Activated T-helper 2 cell treated with anti-CD3 and anti-CD28 coated beads, Interferon-gamma antibody, Interleukin-2, Interleukin-4, amounts not matched to agents 10 μg/mL and 5 μg/mL and 100 μg/mL, durations not matched to agents 14 hours and 24 hours and 36 hours (primary cell): Measurements from ENCODE around the gene COPS6. TPM values are rescaled to one million over a fixed set of nuclear protein-coding genes. Genes with fewer than 3 reads are reported as not detected.
A peak's percentile ranks its signal among the peaks of the same experiment; 100 is the strongest.

Experiments
- DNase-seq: peaks from one replicate; pipeline ENCODE4 v3.0.0; 2021; ENCODE audit warnings: low spot score
- H3K27ac Mint-ChIP-seq: one replicate; pipeline ENCODE4 v1.8.0; 2021; ENCODE audit warnings: mixed read lengths
- H3K27me3 Mint-ChIP-seq: one replicate; pipeline ENCODE4 v1.8.0; 2021; ENCODE audit warnings: low read depth, mixed read lengths
- H3K36me3 Mint-ChIP-seq: one replicate; pipeline ENCODE4 v1.8.0; 2021; ENCODE audit warnings: low read depth, mixed read lengths
- H3K4me1 Mint-ChIP-seq: one replicate; pipeline ENCODE4 v1.8.0; 2021; ENCODE audit warnings: low read depth, mixed read lengths
- H3K4me3 Mint-ChIP-seq: one replicate; pipeline ENCODE4 v1.8.0; 2021; ENCODE audit warnings: low read depth, mild to moderate bottlenecking, moderate library complexity, mixed read lengths
- H3K9me3 Mint-ChIP-seq: one replicate; pipeline ENCODE4 v1.8.0; 2021; ENCODE audit warnings: mixed read lengths
- intact Hi-C: fragments of 100-400 bp; cut with micrococcal nuclease; formaldehyde crosslinking; loops from one replicate; pipeline ENCODE4 v1.15.1; 2023
- total RNA-seq: library from RNA; stranded (reverse); gene quantifications from 2 replicates; pipeline ENCODE4 v1.2.3, GENCODE V29; 2022

COPS6 gene
- total RNA-seq, 1 donor from 2014 or later: 116 TPM

DNA sequence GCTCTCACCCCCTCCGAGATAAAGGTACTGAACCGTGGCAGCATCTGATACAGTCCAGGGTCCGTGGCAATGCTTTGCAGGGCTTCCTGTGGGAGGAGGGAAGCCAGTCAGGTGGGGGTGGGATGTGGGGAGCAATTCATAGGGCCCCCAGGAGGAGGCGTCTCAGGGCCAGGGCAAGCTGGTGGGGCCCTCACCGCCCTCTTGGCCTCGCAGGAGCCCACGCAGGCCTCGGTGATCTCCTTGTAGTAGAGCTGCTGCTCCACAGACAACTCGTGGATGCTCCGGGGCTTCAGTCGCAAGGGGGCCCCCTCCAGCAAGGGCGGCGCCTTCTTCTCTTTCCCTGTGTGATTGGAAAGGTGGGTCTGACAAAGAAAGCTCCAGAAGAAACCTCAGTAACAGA is 23.1 kb downstream of the COPS6 start:
- H3K27ac Mint-ChIP-seq: no peak overlapping the region
- no peak overlapping the region for H3K4me3 Mint-ChIP-seq
- H3K9me3 Mint-ChIP-seq: no peaks in the 10 kb centered on the region
- DNase-seq: no peak
- H3K27me3 Mint-ChIP-seq: no peaks in the 10 kb centered on the region
- peaks cover 57% of the 10 kb centered on the region for H3K36me3 Mint-ChIP-seq
- intact Hi-C loops: no loop called here
- no peaks in the 10 kb centered on the region for H3K4me1 Mint-ChIP-seq

GRCh38 chr7:100115026-100115425 is 26.3 kb downstream of the COPS6 start:
- peaks cover 7% of the 10 kb centered on the region for H3K4me1 Mint-ChIP-seq
- no peak overlapping the region for H3K27ac Mint-ChIP-seq
- no peaks in the 10 kb centered on the region for H3K9me3 Mint-ChIP-seq
- no peaks in the 10 kb centered on the region for H3K27me3 Mint-ChIP-seq
- peaks cover 44% of the 10 kb centered on the region for H3K36me3 Mint-ChIP-seq
- no peak overlapping the region for H3K4me3 Mint-ChIP-seq
- no peak for DNase-seq
- intact Hi-C loops: no loop called here

- H3K36me3 Mint-ChIP-seq: peaks cover 27% of the 10 kb centered on the region
- peak overlapping the region; percentile 90 for H3K27ac Mint-ChIP-seq
- peak overlapping the region; percentile 97 for H3K4me3 Mint-ChIP-seq
- no peak for DNase-seq
- no peaks in the 10 kb centered on the region for H3K27me3 Mint-ChIP-seq
- intact Hi-C loops: loop anchor here (1.0 kb wide), 1 partner anchor 9 kb away; no protein-coding TSS in a partner anchor
- no peaks in the 10 kb centered on the region for H3K9me3 Mint-ChIP-seq
- peaks cover 12% of the 10 kb centered on the region for H3K4me1 Mint-ChIP-seq
Observed at GRCh38 chr7:100118388-100119071, 29.8 kb downstream of the COPS6 start.

- H3K27me3 Mint-ChIP-seq: no peaks in the 10 kb centered on the region
- peaks cover 14% of the 10 kb centered on the region for H3K4me1 Mint-ChIP-seq
- peak within 1 kb of the TSS; percentile 97 for H3K4me3 Mint-ChIP-seq
- DNase-seq: peak; percentile 91
- H3K27ac Mint-ChIP-seq: peak within 1 kb of the TSS; percentile 90
- H3K9me3 Mint-ChIP-seq: no peaks in the 10 kb centered on the region
- peaks cover 27% of the 10 kb centered on the region for H3K36me3 Mint-ChIP-seq
- intact Hi-C loops: loop anchor here (1.0 kb wide), 1 partner anchor 8 kb away; no protein-coding TSS in a partner anchor
Observed at GRCh38 chr7:100119072-100119969, 30.6 kb downstream of the COPS6 start, which contains the start of the genes CNPY4 and TAF6. Gene CNPY4, plus strand, starts transcription at chr7:100119634. Its CDS starts 111 bp downstream, at chr7:100119745. Gene TAF6, minus strand, starts transcription at chr7:100119358. Its CDS starts 5,149 bp downstream, at chr7:100114209.

- no peaks in the 10 kb centered on the region for H3K9me3 Mint-ChIP-seq
- H3K4me1 Mint-ChIP-seq: peaks cover 19% of the 10 kb centered on the region
- peak overlapping the region; percentile 90 for H3K27ac Mint-ChIP-seq
- peaks cover 35% of the 10 kb centered on the region for H3K36me3 Mint-ChIP-seq
- intact Hi-C loops: loop anchor here (1.0 to 10.0 kb wide), 4 partner anchors 7 to 205 kb away; partner anchors contain the start of genes AP4M1, MCM7 and TRIM4
- peak; percentile 70 for DNase-seq
- peak overlapping the region; percentile 97 for H3K4me3 Mint-ChIP-seq
- no peaks in the 10 kb centered on the region for H3K27me3 Mint-ChIP-seq
Observed at GRCh38 chr7:100119970-100120732, 31.4 kb downstream of the COPS6 start.

GRCh38 chr7:100120733-100121036 is 31.9 kb downstream of the COPS6 start:
- Mint-ChIP-seq H3K36me3 (peaks cover 37% of the 10 kb centered on the region), H3K4me3 (peak overlapping the region; percentile 97), H3K27me3 (no peaks in the 10 kb centered on the region), H3K9me3 (no peaks in the 10 kb centered on the region), H3K27ac (peak overlapping the region; percentile 90), H3K4me1 (peaks cover 23% of the 10 kb centered on the region)
- no peak for DNase-seq
- intact Hi-C loops: loop anchor here (1.0 to 10.0 kb wide), 3 partner anchors 19 to 206 kb away; partner anchors contain the start of genes AP4M1, MCM7 and TRIM4

- H3K27me3 Mint-ChIP-seq: no peaks in the 10 kb centered on the region
- H3K4me3 Mint-ChIP-seq: no peak overlapping the region
- H3K4me1 Mint-ChIP-seq: peaks cover 24% of the 10 kb centered on the region
- DNase-seq: no peak
- H3K36me3 Mint-ChIP-seq: peaks cover 35% of the 10 kb centered on the region
- no peaks in the 10 kb centered on the region for H3K9me3 Mint-ChIP-seq
- intact Hi-C loops: loop anchor here (10.0 kb wide), 1 partner anchor 207 kb away; the partner anchor contains the start of gene TRIM4
- no peak overlapping the region for H3K27ac Mint-ChIP-seq
Observed at GRCh38 chr7:100122067-100122466, 33.3 kb downstream of the COPS6 start.

DNA sequence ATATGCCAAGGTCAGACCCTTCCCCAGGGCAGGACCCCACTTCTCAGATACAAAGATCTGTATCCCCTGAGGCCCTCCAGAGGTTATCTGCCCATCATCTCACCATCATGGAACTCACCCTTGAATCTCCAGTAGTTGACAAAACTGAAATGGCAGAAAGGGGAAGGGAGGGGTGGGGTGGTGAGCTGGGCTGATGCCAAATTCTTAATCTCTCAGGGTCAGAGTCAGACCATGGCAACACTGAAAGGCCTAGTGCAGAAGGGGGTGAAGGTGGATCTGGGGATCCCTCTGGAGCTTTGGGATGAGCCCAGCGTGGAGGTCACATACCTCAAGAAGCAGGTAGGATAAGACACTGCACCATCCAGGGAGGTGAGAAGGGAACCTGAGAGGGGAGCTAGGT is 33.8 kb downstream of the COPS6 start:
- no peaks in the 10 kb centered on the region for H3K9me3 Mint-ChIP-seq
- H3K27ac Mint-ChIP-seq: no peak overlapping the region
- H3K4me1 Mint-ChIP-seq: peaks cover 24% of the 10 kb centered on the region
- H3K36me3 Mint-ChIP-seq: peaks cover 35% of the 10 kb centered on the region
- intact Hi-C loops: loop anchor here (10.0 kb wide), 1 partner anchor 208 kb away; the partner anchor contains the start of gene TRIM4
- DNase-seq: no peak
- H3K27me3 Mint-ChIP-seq: no peaks in the 10 kb centered on the region
- H3K4me3 Mint-ChIP-seq: no peak overlapping the region

DNA sequence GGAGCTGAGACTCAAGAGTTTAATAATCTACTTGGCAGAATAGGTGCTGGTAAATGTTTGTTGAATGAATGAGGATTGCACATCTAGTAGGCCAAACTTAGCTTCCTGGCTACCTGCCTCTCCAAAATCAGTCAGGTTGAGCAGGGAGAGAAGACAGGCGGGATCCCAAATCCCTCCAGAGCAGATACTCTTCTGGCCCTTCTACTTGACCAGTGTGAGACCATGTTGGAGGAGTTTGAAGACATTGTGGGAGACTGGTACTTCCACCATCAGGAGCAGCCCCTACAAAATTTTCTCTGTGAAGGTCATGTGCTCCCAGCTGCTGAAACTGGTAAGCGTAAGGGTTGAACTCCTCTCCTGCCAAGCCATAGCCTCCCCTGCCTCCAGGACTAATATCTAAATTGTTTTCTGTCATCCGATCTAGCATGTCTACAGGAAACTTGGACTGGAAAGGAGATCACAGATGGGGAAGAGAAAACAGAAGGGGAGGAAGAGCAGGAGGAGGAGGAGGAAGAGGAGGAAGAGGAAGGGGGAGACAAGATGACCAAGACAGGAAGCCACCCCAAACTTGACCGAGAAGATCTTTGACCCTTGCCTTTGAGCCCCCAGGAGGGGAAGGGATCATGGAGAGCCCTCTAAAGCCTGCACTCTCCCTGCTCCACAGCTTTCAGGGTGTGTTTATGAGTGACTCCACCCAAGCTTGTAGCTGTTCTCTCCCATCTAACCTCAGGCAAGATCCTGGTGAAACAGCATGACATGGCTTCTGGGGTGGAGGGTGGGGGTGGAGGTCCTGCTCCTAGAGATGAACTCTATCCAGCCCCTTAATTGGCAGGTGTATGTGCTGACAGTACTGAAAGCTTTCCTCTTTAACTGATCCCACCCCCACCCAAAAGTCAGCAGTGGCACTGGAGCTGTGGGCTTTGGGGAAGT is 35.8 kb downstream of the COPS6 start:
- peaks cover 25% of the 10 kb centered on the region for H3K4me1 Mint-ChIP-seq
- peak overlapping the region; percentile 99 for H3K4me3 Mint-ChIP-seq
- intact Hi-C loops: loop anchor here (10.0 kb wide), 1 partner anchor 210 kb away; the partner anchor contains the start of gene TRIM4

DNA sequence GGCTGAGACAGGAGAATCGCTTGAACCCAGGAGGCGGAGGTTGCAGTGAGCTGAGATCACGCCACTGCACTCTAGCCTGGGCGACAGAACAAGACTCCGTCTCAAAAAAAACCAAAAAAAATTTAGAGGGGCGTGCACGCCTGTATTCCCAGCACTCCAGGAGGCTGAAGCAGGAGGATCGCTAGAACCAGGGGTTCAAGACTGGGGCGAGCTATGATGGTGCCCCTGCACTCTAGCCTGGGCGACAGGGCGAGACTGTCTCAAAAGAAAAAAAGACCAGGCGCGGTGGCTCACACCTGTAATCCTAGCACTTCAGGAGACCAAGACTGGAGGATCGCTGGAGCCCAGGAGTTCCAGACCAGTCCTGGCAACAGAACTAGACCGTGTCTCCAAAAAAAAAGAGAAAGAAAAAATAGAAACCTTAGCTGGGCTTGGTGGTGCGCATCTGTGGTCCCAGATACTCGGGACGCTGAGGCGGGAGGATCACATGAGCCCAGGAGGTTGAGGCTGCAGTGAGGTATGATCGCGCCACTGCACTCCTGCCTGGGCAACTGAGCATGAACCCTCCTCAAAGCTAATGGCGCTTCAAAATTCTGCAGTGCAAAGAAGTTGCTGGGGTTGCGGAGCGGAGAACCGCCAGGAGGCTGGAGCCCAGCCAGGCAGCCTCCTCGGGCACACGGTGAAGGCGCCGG is 37.6 kb downstream of the COPS6 start:
- Mint-ChIP-seq H3K36me3 (peaks cover 29% of the 10 kb centered on the region), H3K9me3 (no peaks in the 10 kb centered on the region), H3K27ac (peak overlapping the region; percentile 100), H3K27me3 (no peaks in the 10 kb centered on the region), H3K4me1 (peaks cover 22% of the 10 kb centered on the region), H3K4me3 (peak overlapping the region; percentile 99)
- DNase-seq: no peak
- intact Hi-C loops: loop anchor here (2.0 to 10.0 kb wide), 2 partner anchors 38 to 212 kb away; partner anchors contain the start of genes COPS6 and TRIM4

More for the DNA sequence above, 35.8 kb downstream of the COPS6 start:
- no peaks in the 10 kb centered on the region for H3K27me3 Mint-ChIP-seq
- no peaks in the 10 kb centered on the region for H3K9me3 Mint-ChIP-seq
- peak overlapping the region; percentile 50 for H3K27ac Mint-ChIP-seq
- DNase-seq: no peak
- H3K36me3 Mint-ChIP-seq: peaks cover 29% of the 10 kb centered on the region
